GM23338 (cell line): ENCODE data around the gene CH25H. TPM values are rescaled to one million over a fixed set of nuclear protein-coding genes. Genes with fewer than 3 reads are reported as not detected.

Experiments
- ATAC-seq: fragments of 200-7000 bp; cut with Tn5 transposase; 3 replicates; pipeline ENCODE4 v1.9.1; 2020
- DNase-seq: peaks from one replicate; pipeline ENCODE4 v3.0.0-alpha.2; 2015; ENCODE audit warnings: low spot score
- H2AFZ ChIP-seq: fragments of 200-600 bp; sonication (generic); 2 replicates; pipeline ENCODE4 v1.8.0; 2016; ENCODE audit warnings: antibody characterized with exemption, mild to moderate bottlenecking, moderate library complexity
- H3F3A ChIP-seq: fragments of 200-600 bp; sonication (generic); replicated peaks from 2 replicates; pipeline ENCODE4 v1.8.0; 2017; ENCODE audit warnings: antibody characterized with exemption, mixed run types, low read depth
- H3K27ac ChIP-seq: fragments of 200-600 bp; sonication (generic); 2 replicates; pipeline ENCODE4 v1.6.1; 2016; ENCODE audit warnings: low read depth
- H3K27me3 ChIP-seq: fragments of 200-600 bp; sonication (generic); 2 replicates; pipeline ENCODE4 v1.8.0; 2016; ENCODE audit warnings: mild to moderate bottlenecking, mixed run types, moderate library complexity; ENCODE audit not compliant: insufficient read depth
- H3K36me3 ChIP-seq: fragments of 200-600 bp; sonication (generic); 2 replicates; pipeline ENCODE4 v1.8.0; 2016; ENCODE audit warnings: mild to moderate bottlenecking; ENCODE audit not compliant: insufficient read depth
- H3K4me1 ChIP-seq: fragments of 200-600 bp; sonication (generic); 2 replicates; pipeline ENCODE4 v1.8.0; 2016; ENCODE audit warnings: mild to moderate bottlenecking, moderate library complexity; ENCODE audit not compliant: insufficient read depth
- H3K4me2 ChIP-seq: fragments of 200-600 bp; sonication (generic); 2 replicates; pipeline ENCODE4 v1.7.1; 2017; ENCODE audit warnings: mixed run types
- H3K4me3 ChIP-seq: fragments of 200-600 bp; sonication (generic); 2 replicates; pipeline ENCODE4 v1.6.1; 2016; ENCODE audit warnings: mixed run types
- H3K79me2 ChIP-seq: fragments of 200-600 bp; sonication (generic); replicated peaks from 2 replicates; pipeline ENCODE4 v1.8.0; 2017; ENCODE audit warnings: mild to moderate bottlenecking; ENCODE audit not compliant: insufficient read depth
- H3K9me2 ChIP-seq: fragments of 200-600 bp; sonication (generic); 2 replicates; pipeline ENCODE4 v1.8.0; 2017; ENCODE audit not compliant: insufficient read depth
- H4K20me1 ChIP-seq: fragments of 200-600 bp; sonication (generic); replicated peaks from 2 replicates; pipeline ENCODE4 v1.8.0; 2017; ENCODE audit warnings: mild to moderate bottlenecking; ENCODE audit not compliant: insufficient read depth
- H3K27ac Mint-ChIP-seq: 2 replicates; pipeline ENCODE4 v1.8.0; 2020; ENCODE audit warnings: inconsistent platforms, mild to moderate bottlenecking, moderate library complexity, mixed read lengths
- H3K27me3 Mint-ChIP-seq: 3 replicates; pipeline ENCODE4 v1.8.0; 2022; ENCODE audit warnings: low read depth, mild to moderate bottlenecking, moderate library complexity, mixed read lengths, inconsistent platforms; ENCODE audit not compliant: insufficient read depth, poor library complexity
- H3K36me3 Mint-ChIP-seq: 3 replicates; pipeline ENCODE4 v1.8.0; 2021; ENCODE audit warnings: low read depth, mild to moderate bottlenecking, inconsistent platforms, moderate library complexity, mixed read lengths
- H3K4me1 Mint-ChIP-seq: 3 replicates; pipeline ENCODE4 v1.8.0; 2020; ENCODE audit warnings: mild to moderate bottlenecking, inconsistent platforms, mixed read lengths
- H3K4me3 Mint-ChIP-seq: 3 replicates; pipeline ENCODE4 v1.8.0; 2021; ENCODE audit warnings: moderate library complexity, mild to moderate bottlenecking, inconsistent platforms, mixed read lengths
- H3K9me3 Mint-ChIP-seq: 3 replicates; pipeline ENCODE4 v1.8.0; 2020; ENCODE audit warnings: moderate library complexity, mild to moderate bottlenecking, inconsistent platforms, mixed read lengths
- CREB1 ChIP-seq: fragments of 250-450 bp; sonication (Bioruptor Pico); IDR thresholded peaks from 2 replicates; pipeline ENCODE4 v1.5.0; 2020; ENCODE audit warnings: low read depth, mild to moderate bottlenecking, moderate library complexity
- CTCF ChIP-seq, 2 experiments: fragments of 200-600 bp in 1 of 2; sonication (generic) in 1 of 2; conservative IDR thresholded peaks; 2 replicates each; pipeline versions ENCODE4 v1.5.1 to v1.6.1; 2016 to 2017; ENCODE audit warnings: antibody characterized with exemption in 2 of 2, low read depth in 2 of 2, mild to moderate bottlenecking in 2 of 2, moderate library complexity in 1 of 2
- ETS1 ChIP-seq: IDR thresholded peaks from 2 replicates; pipeline ENCODE4 v1.6.1; 2016; ENCODE audit warnings: antibody characterized with exemption
- EZH2 ChIP-seq: fragments of 200-600 bp; sonication (generic); IDR thresholded peaks from one replicate; pipeline ENCODE4 v1.8.0; 2017; ENCODE audit warnings: antibody characterized with exemption, mild to moderate bottlenecking, low read depth; ENCODE audit not compliant: unreplicated experiment
- EZH2phosphoT487 ChIP-seq: fragments of 200-600 bp; sonication (generic); IDR thresholded peaks from one replicate; pipeline ENCODE4 v1.8.1; 2018; ENCODE audit warnings: antibody characterized with exemption; ENCODE audit not compliant: unreplicated experiment
- JUNB ChIP-seq: IDR thresholded peaks from one replicate; pipeline ENCODE4 v1.6.1; 2016; ENCODE audit warnings: antibody characterized with exemption; ENCODE audit not compliant: unreplicated experiment
- NANOG ChIP-seq: IDR thresholded peaks from 2 replicates; pipeline ENCODE4 v1.6.1; 2016; ENCODE audit warnings: antibody characterized with exemption, borderline replicate concordance
- POLR2AphosphoS5 ChIP-seq: IDR thresholded peaks from 2 replicates; pipeline ENCODE4 v1.6.1; 2016; ENCODE audit warnings: antibody characterized with exemption, low read depth
- REST ChIP-seq: IDR thresholded peaks from one replicate; pipeline ENCODE4 v1.6.1; 2018; ENCODE audit warnings: antibody characterized with exemption; ENCODE audit not compliant: unreplicated experiment
- STAT1 ChIP-seq: IDR thresholded peaks from one replicate; pipeline ENCODE4 v1.6.1; 2016; ENCODE audit warnings: antibody characterized with exemption; ENCODE audit not compliant: unreplicated experiment
- ZNF114 ChIP-seq: fragments of 250-450 bp; sonication (Bioruptor Pico); IDR thresholded peaks from 2 replicates; pipeline ENCODE4 v1.5.0; 2020; ENCODE audit warnings: mild to moderate bottlenecking, moderate library complexity
- ZNF331 ChIP-seq: fragments of 250-450 bp; sonication (Bioruptor Pico); IDR thresholded peaks from 2 replicates; pipeline ENCODE4 v1.5.0; 2020; ENCODE audit warnings: low read depth, mild to moderate bottlenecking, moderate library complexity
- ZNF462 ChIP-seq: fragments of 250-450 bp; sonication (Bioruptor Pico); IDR thresholded peaks from 2 replicates; pipeline ENCODE4 v1.5.0; 2020; ENCODE audit warnings: mild to moderate bottlenecking, moderate library complexity
- polyA plus RNA-seq: library from polyadenylated mRNA; unstranded; fragments of >200 nt; fragmentation: Nextera tagmentation; extraction: Ambion mirVana; gene quantifications from 2 replicates; pipeline ENCODE4 v1.2.1, GENCODE V29; 2016
- total RNA-seq: library from RNA; depleted of rRNA; stranded (reverse); fragments of >200 nt; shearing (Covaris generic); gene quantifications from 2 replicates; pipeline ENCODE4 v1.2.3, GENCODE V29; 2014

Gene CH25H
- total and polyA plus RNA-seq, 2 experiments from 2014 or later = 1.3 to 1.7 TPM

- Histone ChIP-seq H3K4me2 (no peak overlapping the region), H3K4me3 (no peak overlapping the region), H3K79me2 (no peaks in the 10 kb centered on the region), H3K4me1 (peaks cover 19% of the 10 kb centered on the region), H3K36me3 (no peaks in the 10 kb centered on the region), H3K27ac (no peak overlapping the region), H3K27me3 (peaks cover 27% of the 10 kb centered on the region), H2AFZ (no peak overlapping the region; the same call in 1 of the 2 replicates), H3F3A (no peaks in the 10 kb centered on the region), H4K20me1 (no peaks in the 10 kb centered on the region), H3K9me2 (peaks cover 8% of the 10 kb centered on the region)
- peaks cover 11% of the 10 kb centered on the region for H3K4me1 Mint-ChIP-seq
- peaks cover 12% of the 10 kb centered on the region for H3K27me3 Mint-ChIP-seq
- H3K4me3 Mint-ChIP-seq = no peak overlapping the region
- no peak for ATAC-seq
- TF ChIP-seq EZH2phosphoT487 (no peak), ZNF331 (CRISPR knock-in tag) (no peak), POLR2AphosphoS5 (no peak), EZH2 (no peak), ETS1 (no peak), STAT1 (no peak), NANOG (no peak), REST (no peak), ZNF462 (CRISPR knock-in tag) (no peak), CREB1 (no peak), ZNF114 (CRISPR knock-in tag) (no peak), CTCF (conservative IDR thresholded peaks at IDR 0.05; ENCODE audit: low read depth in 2 of 2) (no peak), JUNB (no peak)
- no peak for DNase-seq
- H3K27ac Mint-ChIP-seq = peak overlapping the region; percentile 65; the same call in 1 of the 2 replicates
- H3K36me3 Mint-ChIP-seq = no peaks in the 10 kb centered on the region
- H3K9me3 Mint-ChIP-seq = no peaks in the 10 kb centered on the region
These were observed 5.6 kb downstream of the CH25H start for GRCh38 chr10:89201345-89202032.
